GM12891 (cell line): Measurements from ENCODE around the gene GPRIN3.

Source experiments
- POLR2A ChIP-seq: IDR thresholded peaks from 2 replicates; pipeline ENCODE4 v1.6.1; 2011; ENCODE audit warnings: low read depth, low read length, control low read depth
- POLR2AphosphoS5 ChIP-seq: IDR thresholded peaks from 2 replicates; pipeline ENCODE4 v1.6.1; 2011; ENCODE audit warnings: low read depth, low read length, control low read depth
- POU2F2 ChIP-seq: IDR thresholded peaks from 2 replicates; pipeline ENCODE4 v1.6.1; 2011; ENCODE audit warnings: low read depth, mild to moderate bottlenecking, control low read depth, low read length, moderate library complexity
- SPI1 ChIP-seq: IDR thresholded peaks from 2 replicates; pipeline ENCODE4 v1.6.1; 2011; ENCODE audit warnings: low read depth, low read length, control low read depth
- TAF1 ChIP-seq: IDR thresholded peaks from 2 replicates; pipeline ENCODE4 v1.6.1; 2011; ENCODE audit warnings: low read depth, low read length, control low read depth

- TF ChIP-seq SPI1 (no peak), POLR2AphosphoS5 (no peak), POLR2A (no peak), TAF1 (no peak), POU2F2 (no peak)
These were observed 9.4 kb downstream of the GPRIN3 start for GRCh38 chr4:89298155-89298554.
